GM23338 (cell line): Measurements from ENCODE around the gene TRAPPC14. TPM values are rescaled to one million over a fixed set of nuclear protein-coding genes. Genes with fewer than 3 reads are reported as not detected.

Source experiments
- microRNA-seq: library from miRNA; unstranded; fragments of <30 nt; microRNA quantifications from one replicate; pipeline ENCODE4, GENCODE V29; 2017
- polyA plus RNA-seq: library from polyadenylated mRNA; unstranded; fragments of >200 nt; fragmentation: Nextera tagmentation; extraction: Ambion mirVana; gene quantifications from 2 replicates; pipeline ENCODE4 v1.2.1, GENCODE V29; 2016
- total RNA-seq: library from RNA; depleted of rRNA; stranded (reverse); fragments of >200 nt; shearing (Covaris generic); gene quantifications from 2 replicates; pipeline ENCODE4 v1.2.3, GENCODE V29; 2014; rRNA removed

Gene TRAPPC14
- total and polyA plus RNA-seq, 2 experiments from 2014 or later, result 9.3 to 15.7 TPM

Small RNAs within 50 kb of the gene (microRNA-seq; reads per million reads assigned to microRNA genes)
- gene MIR4658, result not detected

Other genes starting within 250 kb of the TRAPPC14 start
- 9.1 and 13.7 TPM in 2 replicates for gene TRIM4, start 239.2 kb downstream of the TRAPPC14 start, total RNA-seq
- 5.0 and 5.5 TPM in 2 replicates for gene TRIM4, start 239.2 kb downstream of the TRAPPC14 start, polyA plus RNA-seq
- 0.23 and 0.56 TPM in 2 replicates for gene GJC3, start 229.1 kb downstream of the TRAPPC14 start, total RNA-seq
- gene GJC3, start 229.1 kb downstream of the TRAPPC14 start, polyA plus RNA-seq, result 3.1 and 3.8 TPM in 2 replicates
- 0.17 TPM in 1 of 2 replicates, not detected in the other for gene AZGP1, start 182.7 kb downstream of the TRAPPC14 start, total RNA-seq
- gene AZGP1, start 182.7 kb downstream of the TRAPPC14 start, polyA plus RNA-seq, result 1.3 TPM in 1 of 2 replicates, not detected in the other
- 14.5 and 19.4 TPM in 2 replicates for gene ZKSCAN1, start 143.1 kb downstream of the TRAPPC14 start, total RNA-seq
- 9.8 and 11.8 TPM in 2 replicates for gene ZKSCAN1, start 143.1 kb downstream of the TRAPPC14 start, polyA plus RNA-seq
- gene ZSCAN21, start 108.9 kb downstream of the TRAPPC14 start, total RNA-seq, result 21.8 and 24.8 TPM in 2 replicates
- 15.4 and 15.7 TPM in 2 replicates for gene ZSCAN21, start 108.9 kb downstream of the TRAPPC14 start, polyA plus RNA-seq
- 40.8 and 48.9 TPM in 2 replicates for gene ZNF3, start 77.0 kb downstream of the TRAPPC14 start, total RNA-seq
- gene ZNF3, start 77.0 kb downstream of the TRAPPC14 start, polyA plus RNA-seq, result 22.6 and 23.4 TPM in 2 replicates
- 89.8 and 104 TPM in 2 replicates for gene COPS6, start 69.8 kb downstream of the TRAPPC14 start, total RNA-seq
- gene COPS6, start 69.8 kb downstream of the TRAPPC14 start, polyA plus RNA-seq, result 191 and 198 TPM in 2 replicates
- 285 TPM in 2 replicates for gene MCM7, start 57.3 kb downstream of the TRAPPC14 start, total RNA-seq
- 140 and 144 TPM in 2 replicates for gene MCM7, start 57.3 kb downstream of the TRAPPC14 start, polyA plus RNA-seq
- 12.2 and 13.3 TPM in 2 replicates for gene AP4M1, start 57.1 kb downstream of the TRAPPC14 start, total RNA-seq
- 9.5 and 14.4 TPM in 2 replicates for gene AP4M1, start 57.1 kb downstream of the TRAPPC14 start, polyA plus RNA-seq
- gene TAF6, start 39.4 kb downstream of the TRAPPC14 start, total RNA-seq, result 125 and 141 TPM in 2 replicates
- gene TAF6, start 39.4 kb downstream of the TRAPPC14 start, polyA plus RNA-seq, result 54.9 and 56.3 TPM in 2 replicates
- 11.3 and 12.0 TPM in 2 replicates for gene CNPY4, start 39.1 kb downstream of the TRAPPC14 start, total RNA-seq
- gene CNPY4, start 39.1 kb downstream of the TRAPPC14 start, polyA plus RNA-seq, result 10.7 and 11.1 TPM in 2 replicates
- gene MBLAC1, start 31.8 kb downstream of the TRAPPC14 start, total RNA-seq, result 5.0 and 5.7 TPM in 2 replicates
- gene MBLAC1, start 31.8 kb downstream of the TRAPPC14 start, polyA plus RNA-seq, result 2.4 and 2.7 TPM in 2 replicates
- gene LAMTOR4, start 9.8 kb downstream of the TRAPPC14 start, total RNA-seq, result 138 and 145 TPM in 2 replicates
- gene LAMTOR4, start 9.8 kb downstream of the TRAPPC14 start, polyA plus RNA-seq, result 329 and 333 TPM in 2 replicates
- 3.4 and 6.3 TPM in 2 replicates for gene GAL3ST4, start 9.9 kb upstream of the TRAPPC14 start, total RNA-seq
- 2.1 and 3.1 TPM in 2 replicates for gene GAL3ST4, start 9.9 kb upstream of the TRAPPC14 start, polyA plus RNA-seq
- gene GPC2, start 18.7 kb upstream of the TRAPPC14 start, total RNA-seq, result 48.8 and 53.6 TPM in 2 replicates
- 9.8 and 10.7 TPM in 2 replicates for gene GPC2, start 18.7 kb upstream of the TRAPPC14 start, polyA plus RNA-seq
- gene STAG3, start 19.2 kb upstream of the TRAPPC14 start, total RNA-seq, result 3.4 and 4.6 TPM in 2 replicates
- gene STAG3, start 19.2 kb upstream of the TRAPPC14 start, polyA plus RNA-seq, result 4.1 and 4.7 TPM in 2 replicates
- gene PVRIG, start 61.2 kb upstream of the TRAPPC14 start, total RNA-seq, result not detected in 2 replicates
- 1.1 TPM in 1 of 2 replicates, not detected in the other for gene PVRIG, start 61.2 kb upstream of the TRAPPC14 start, polyA plus RNA-seq
- not detected in 2 replicates for gene SPDYE3, start 149.0 kb upstream of the TRAPPC14 start, total RNA-seq
- 3.6 and 4.1 TPM in 2 replicates for gene SPDYE3, start 149.0 kb upstream of the TRAPPC14 start, polyA plus RNA-seq
- gene PILRB, start 199.4 kb upstream of the TRAPPC14 start, total RNA-seq, result 21.6 and 43.0 TPM in 2 replicates
- 25.3 and 25.5 TPM in 2 replicates for gene PILRB, start 199.4 kb upstream of the TRAPPC14 start, polyA plus RNA-seq
- 0.38 and 2.6 TPM in 2 replicates for gene PILRA, start 214.8 kb upstream of the TRAPPC14 start, total RNA-seq
- 5.3 and 5.9 TPM in 2 replicates for gene PILRA, start 214.8 kb upstream of the TRAPPC14 start, polyA plus RNA-seq